HCT116 (cell line): ENCODE measurements around the gene UPF3A. TPM values are rescaled to one million over a fixed set of nuclear protein-coding genes. Genes with fewer than 3 reads are reported as not detected.

Experiments used
- ATAC-seq: fragments of 200-7000 bp; cut with Tn5 transposase; 2 replicates; pipeline ENCODE4 v1.9.1; 2020; ENCODE audit warnings: mild to moderate bottlenecking, moderate library complexity
- BruUV-seq: library from RNA; stranded (reverse); fragments of 400-500 nt; replicated peaks from 2 replicates; lab custom pipeline; 2021; lab: Mats Ljungman, UMichigan
- CTCF ChIA-PET: fragments of 300-600 bp; sonication (Branson Sonifier 250); formaldehyde crosslinking; loops from one replicate; lab custom pipeline; 2021; ENCODE audit warnings: antibody characterized with exemption; lab: Charles Lee
- POLR2A ChIA-PET: fragments of 300-600, 350-600 bp; sonication (Branson Sonifier 250); formaldehyde crosslinking; loops from one replicate; lab custom pipeline; 2021; ENCODE audit warnings: antibody characterized with exemption; lab: Charles Lee
- RAD21 ChIA-PET, 2 experiments: fragments of 300-600 bp; sonication (Branson Sonifier 250); formaldehyde crosslinking; loops; one replicate each; lab custom pipeline; 2023; ENCODE audit warnings: low total read pairs in 2 of 2; ENCODE audit not compliant: uncharacterized antibody in 2 of 2, unreplicated experiment in 2 of 2, low non-redundant PET in 1 of 2; lab: Charles Lee
- DNase-seq: peaks from one replicate; pipeline ENCODE4 v3.0.0-alpha.2; 2010; ENCODE audit warnings: low read depth, low spot score
- H2AFZ ChIP-seq: fragments of 200-600 bp; shearing (Covaris generic), sonication (generic); 2 replicates; pipeline ENCODE4 v1.6.1; 2017; ENCODE audit warnings: low read depth, mixed run types, mixed read lengths, antibody characterized with exemption, low read length; ENCODE audit not compliant: poor library complexity, severe bottlenecking
- H3K27ac ChIP-seq: 2 replicates; pipeline ENCODE4 v1.5.1; 2012; ENCODE audit warnings: low read depth, low read length
- H3K27me3 ChIP-seq: fragments of 200-600 bp; sonication (generic); 2 replicates; pipeline ENCODE4 v1.6.1; 2016; ENCODE audit warnings: mixed run types, low read length, mixed read lengths; ENCODE audit not compliant: insufficient read depth
- H3K36me3 ChIP-seq, 2 experiments: fragments of 200-500 bp in 1 of 2; fragments of 200-600 bp in 1 of 2; sonication (Bioruptor generic) in 1 of 2; sonication (generic) in 1 of 2; 2 replicates each; pipeline versions ENCODE4 v1.5.1 to v1.6.1; 2014 to 2016; ENCODE audit warnings: low read length in 2 of 2, inconsistent platforms in 1 of 2, mixed read lengths in 1 of 2, mixed run types in 1 of 2; ENCODE audit not compliant: insufficient read depth in 2 of 2, control insufficient read depth in 1 of 2
- H3K4me1 ChIP-seq, 2 experiments: fragments of 200-600 bp in 1 of 2; sonication (generic) in 1 of 2; 2 replicates each; pipeline versions ENCODE4 v1.5.1 to v1.6.1; 2012 to 2017; ENCODE audit warnings: low read length in 2 of 2, inconsistent platforms in 1 of 2, mild to moderate bottlenecking in 1 of 2, mixed read lengths in 1 of 2, mixed run types in 1 of 2, moderate library complexity in 1 of 2; ENCODE audit not compliant: insufficient read depth in 2 of 2, control insufficient read depth in 1 of 2
- H3K4me2 ChIP-seq: fragments of 200-600 bp; sonication (generic); 2 replicates; pipeline ENCODE4 v1.6.1; 2017; ENCODE audit warnings: mixed run types, low read length, mixed read lengths
- H3K4me3 ChIP-seq, 2 experiments: fragments of 200-600 bp in 1 of 2; sonication (generic) in 1 of 2; replicated peaks in 1 of 2; 2 replicates each; pipeline ENCODE4 v1.5.1; 2011 to 2016; ENCODE audit warnings: low read length in 2 of 2, control low read depth in 1 of 2, low read depth in 1 of 2, mild to moderate bottlenecking in 1 of 2, mixed read lengths in 1 of 2, mixed run types in 1 of 2
- H3K79me2 ChIP-seq: fragments of 200-600 bp; sonication (generic); 2 replicates; pipeline ENCODE4 v1.6.1; 2017; ENCODE audit warnings: mild to moderate bottlenecking, mixed run types, low read length, moderate library complexity, mixed read lengths; ENCODE audit not compliant: insufficient read depth
- H3K9ac ChIP-seq: fragments of 200-600 bp; sonication (generic); 2 replicates; pipeline ENCODE4 v1.6.1; 2016; ENCODE audit warnings: low read length, mixed read lengths
- H3K9me2 ChIP-seq: fragments of 200-600 bp; sonication (generic), shearing (Covaris generic); 2 replicates; pipeline ENCODE4 v1.6.1; 2017; ENCODE audit warnings: mixed run types, mild to moderate bottlenecking, moderate library complexity; ENCODE audit not compliant: insufficient read depth
- H3K9me3 ChIP-seq, 2 experiments: fragments of 200-500 bp in 1 of 2; fragments of 200-600 bp in 1 of 2; sonication (Bioruptor generic) in 1 of 2; sonication (generic) in 1 of 2; 2 replicates each; pipeline ENCODE4 v1.6.1; 2014 to 2017; ENCODE audit warnings: low read length in 2 of 2, mixed read lengths in 2 of 2, inconsistent platforms in 1 of 2, low read depth in 1 of 2, mild to moderate bottlenecking in 1 of 2, mixed run types in 1 of 2, moderate library complexity in 1 of 2; ENCODE audit not compliant: control insufficient read depth in 1 of 2, insufficient read depth in 1 of 2
- H4K20me1 ChIP-seq: fragments of 200-600 bp; sonication (generic), shearing (Covaris generic); 2 replicates; pipeline ENCODE4 v1.6.1; 2017; ENCODE audit warnings: mixed run types, mild to moderate bottlenecking, moderate library complexity; ENCODE audit not compliant: insufficient read depth
- CBX3 ChIP-seq: IDR thresholded peaks from 2 replicates; pipeline ENCODE4 v1.6.1; 2012; ENCODE audit warnings: low read depth
- CEBPB ChIP-seq: IDR thresholded peaks from 2 replicates; pipeline ENCODE4 v1.6.1; 2012; ENCODE audit warnings: low read depth
- EGR1 ChIP-seq: IDR thresholded peaks from 2 replicates; pipeline ENCODE4 v1.6.1; 2012; ENCODE audit warnings: low read depth
- ELF1 ChIP-seq: IDR thresholded peaks from 2 replicates; pipeline ENCODE4 v1.6.1; 2012; ENCODE audit warnings: low read depth, borderline replicate concordance
- EZH2 ChIP-seq: fragments of 200-600 bp; sonication (generic); IDR thresholded peaks from 2 replicates; pipeline ENCODE4 v1.6.1; 2017; ENCODE audit warnings: antibody characterized with exemption, mixed run types
- EZH2phosphoT487 ChIP-seq: fragments of 200-600 bp; IDR thresholded peaks from 2 replicates; pipeline ENCODE4 v1.6.1; 2018; ENCODE audit warnings: antibody characterized with exemption, borderline replicate concordance
- JUND ChIP-seq: IDR thresholded peaks from 2 replicates; pipeline ENCODE4 v1.6.1; 2012
- POLR2A ChIP-seq: IDR thresholded peaks from 2 replicates; pipeline ENCODE4 v1.7.0; 2011; ENCODE audit warnings: borderline replicate concordance; ENCODE audit not compliant: insufficient read depth, insufficient read length; ENCODE audit errors: extremely low read depth
- SIN3A ChIP-seq: IDR thresholded peaks from 2 replicates; pipeline ENCODE4 v1.6.1; 2012; ENCODE audit warnings: low read depth
- SRF ChIP-seq: IDR thresholded peaks from 2 replicates; pipeline ENCODE4 v1.6.1; 2012; ENCODE audit warnings: low read depth
- TCF7L2 ChIP-seq: IDR thresholded peaks from 2 replicates; pipeline ENCODE4 v1.7.0; 2011; ENCODE audit warnings: borderline replicate concordance, inconsistent platforms; ENCODE audit not compliant: insufficient read depth, insufficient read length; ENCODE audit errors: extremely low read depth
- intact Hi-C: fragments of 100-400 bp; cut with micrococcal nuclease; formaldehyde crosslinking; loops from 2 replicates; pipeline ENCODE4 v1.10.0; 2022
- total RNA-seq: library from RNA; stranded (reverse); gene quantifications from one replicate; pipeline ENCODE4 v1.2.1, GENCODE V29; 2021; ENCODE audit not compliant: unreplicated experiment
- TF ChIP-seq, protein P1 (sequence below): IDR thresholded peaks from 2 replicates; pipeline ENCODE4 v1.6.1; 2011; ENCODE audit warnings: mild to moderate bottlenecking, low read length, moderate library complexity; ENCODE audit not compliant: insufficient replicate concordance; ENCODE audit errors: extremely low read depth
- TF ChIP-seq, protein P2 (sequence below), 3 experiments: fragments of 200-600 bp in 1 of 3; sonication (generic) in 1 of 3; IDR thresholded peaks in 2 of 3; conservative IDR thresholded peaks in 1 of 3; 2 replicates each; pipeline ENCODE4 v1.5.1; 2012 to 2017; ENCODE audit warnings: low read depth in 2 of 3, low read length in 2 of 3, antibody characterized with exemption in 1 of 3, borderline replicate concordance in 1 of 3, control low read depth in 1 of 3, mild to moderate bottlenecking in 1 of 3, mixed read lengths in 1 of 3, mixed run types in 1 of 3, moderate library complexity in 1 of 3; ENCODE audit not compliant: insufficient read depth in 1 of 3

The UPF3A gene
- total RNA-seq, 1 experiment from 2014 or later: 31.8 TPM

DNA sequence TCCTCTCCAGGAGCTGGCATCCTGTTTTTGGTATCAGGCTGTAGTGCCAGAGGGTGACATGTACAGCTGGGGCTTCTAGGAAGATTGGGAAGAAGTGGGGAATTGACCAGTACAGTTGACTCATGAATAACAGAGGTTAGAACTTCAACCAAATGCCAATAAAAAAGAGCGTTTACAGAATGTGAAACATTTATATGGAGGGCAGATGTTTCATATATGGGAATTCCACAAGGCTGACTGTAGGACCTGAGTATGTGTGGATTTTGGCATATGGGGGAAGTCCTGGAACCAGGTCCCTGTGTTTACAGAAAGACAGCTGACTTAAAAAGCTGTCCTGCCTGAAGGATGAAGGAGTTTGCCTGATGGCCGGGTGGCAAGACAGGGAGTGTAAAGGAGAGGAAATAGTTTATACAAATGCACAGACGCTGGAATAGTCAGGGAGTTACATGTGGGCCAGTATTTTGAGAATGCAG, 38.1 kb downstream of the UPF3A start:
- DNase-seq: no peak
- peaks cover 95% of the 10 kb centered on the region for H3K79me2 ChIP-seq

More for the DNA sequence above, 38.1 kb downstream of the UPF3A start:
- H3K27me3 ChIP-seq: no peaks in the 10 kb centered on the region
- H3K4me1 ChIP-seq: peaks cover 0 to 11% of the 10 kb centered on the region in 2 experiments; a peak in 2 of 4 replicates
- ATAC-seq: no peak
- no peaks in the 10 kb centered on the region for H3K9me2 ChIP-seq
- ChIA-PET POLR2A (no interaction called here), CTCF (no interaction called here), RAD21 (no interaction called here)
- TF ChIP-seq EGR1: no peak
- no peak for TF ChIP-seq EZH2phosphoT487
- TF ChIP-seq, protein P1, sequence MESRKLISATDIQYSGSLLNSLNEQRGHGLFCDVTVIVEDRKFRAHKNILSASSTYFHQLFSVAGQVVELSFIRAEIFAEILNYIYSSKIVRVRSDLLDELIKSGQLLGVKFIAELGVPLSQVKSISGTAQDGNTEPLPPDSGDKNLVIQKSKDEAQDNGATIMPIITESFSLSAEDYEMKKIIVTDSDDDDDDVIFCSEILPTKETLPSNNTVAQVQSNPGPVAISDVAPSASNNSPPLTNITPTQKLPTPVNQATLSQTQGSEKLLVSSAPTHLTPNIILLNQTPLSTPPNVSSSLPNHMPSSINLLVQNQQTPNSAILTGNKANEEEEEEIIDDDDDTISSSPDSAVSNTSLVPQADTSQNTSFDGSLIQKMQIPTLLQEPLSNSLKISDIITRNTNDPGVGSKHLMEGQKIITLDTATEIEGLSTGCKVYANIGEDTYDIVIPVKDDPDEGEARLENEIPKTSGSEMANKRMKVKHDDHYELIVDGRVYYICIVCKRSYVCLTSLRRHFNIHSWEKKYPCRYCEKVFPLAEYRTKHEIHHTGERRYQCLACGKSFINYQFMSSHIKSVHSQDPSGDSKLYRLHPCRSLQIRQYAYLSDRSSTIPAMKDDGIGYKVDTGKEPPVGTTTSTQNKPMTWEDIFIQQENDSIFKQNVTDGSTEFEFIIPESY: no peak
- TF ChIP-seq JUND: no peak
- no peak for TF ChIP-seq TCF7L2
- no peak for TF ChIP-seq CEBPB
- TF ChIP-seq CBX3: no peak
- no peak for TF ChIP-seq ELF1
- no peak for TF ChIP-seq SIN3A
- TF ChIP-seq, protein P2, sequence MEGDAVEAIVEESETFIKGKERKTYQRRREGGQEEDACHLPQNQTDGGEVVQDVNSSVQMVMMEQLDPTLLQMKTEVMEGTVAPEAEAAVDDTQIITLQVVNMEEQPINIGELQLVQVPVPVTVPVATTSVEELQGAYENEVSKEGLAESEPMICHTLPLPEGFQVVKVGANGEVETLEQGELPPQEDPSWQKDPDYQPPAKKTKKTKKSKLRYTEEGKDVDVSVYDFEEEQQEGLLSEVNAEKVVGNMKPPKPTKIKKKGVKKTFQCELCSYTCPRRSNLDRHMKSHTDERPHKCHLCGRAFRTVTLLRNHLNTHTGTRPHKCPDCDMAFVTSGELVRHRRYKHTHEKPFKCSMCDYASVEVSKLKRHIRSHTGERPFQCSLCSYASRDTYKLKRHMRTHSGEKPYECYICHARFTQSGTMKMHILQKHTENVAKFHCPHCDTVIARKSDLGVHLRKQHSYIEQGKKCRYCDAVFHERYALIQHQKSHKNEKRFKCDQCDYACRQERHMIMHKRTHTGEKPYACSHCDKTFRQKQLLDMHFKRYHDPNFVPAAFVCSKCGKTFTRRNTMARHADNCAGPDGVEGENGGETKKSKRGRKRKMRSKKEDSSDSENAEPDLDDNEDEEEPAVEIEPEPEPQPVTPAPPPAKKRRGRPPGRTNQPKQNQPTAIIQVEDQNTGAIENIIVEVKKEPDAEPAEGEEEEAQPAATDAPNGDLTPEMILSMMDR (IDR thresholded peaks at IDR 0.05 in 2 of 3, conservative IDR thresholded peaks at IDR 0.05 in 1 of 3; ENCODE audit: borderline replicate concordance in 1 of 3, insufficient read depth in 1 of 3, low read depth in 2 of 3, low read length in 2 of 3): no peak
- TF ChIP-seq EZH2: no peak
- TF ChIP-seq SRF: no peak
- TF ChIP-seq POLR2A: no peak
- BruUV-seq: no TSS peak
- intact Hi-C loops: no loop called here
- H3K9ac ChIP-seq: no peak overlapping the region
- no peak overlapping the region for H3K27ac ChIP-seq
- no peak overlapping the region for H2AFZ ChIP-seq
- peaks cover 30 to 39% of the 10 kb centered on the region in 2 experiments for H3K36me3 ChIP-seq
- H4K20me1 ChIP-seq: peaks cover 3% of the 10 kb centered on the region; the same call in 1 of the 2 replicates
- H3K9me3 ChIP-seq: no peaks in the 10 kb centered on the region
- no peak overlapping the region for H3K4me2 ChIP-seq
- H3K4me3 ChIP-seq: no peak overlapping the region
